Choroid plexus epithelial cell (primary cell): Measurements from ENCODE around the gene PPIP5K1.

Experiments used
- DNase-seq: peaks from one replicate; pipeline ENCODE4 v3.0.0-alpha.2; 2010; ENCODE audit warnings: low read depth
- H3K4me3 ChIP-seq: 2 replicates; pipeline ENCODE4 v1.5.1; 2011; ENCODE audit warnings: low read depth, mild to moderate bottlenecking, control low read depth, low read length, moderate library complexity
- TF ChIP-seq, protein P1 (sequence below): conservative IDR thresholded peaks from 2 replicates; pipeline ENCODE4 v1.5.1; 2011; ENCODE audit warnings: low read depth, mild to moderate bottlenecking, control low read depth, inconsistent platforms, low read length, moderate library complexity

Gene PPIP5K1

DNA sequence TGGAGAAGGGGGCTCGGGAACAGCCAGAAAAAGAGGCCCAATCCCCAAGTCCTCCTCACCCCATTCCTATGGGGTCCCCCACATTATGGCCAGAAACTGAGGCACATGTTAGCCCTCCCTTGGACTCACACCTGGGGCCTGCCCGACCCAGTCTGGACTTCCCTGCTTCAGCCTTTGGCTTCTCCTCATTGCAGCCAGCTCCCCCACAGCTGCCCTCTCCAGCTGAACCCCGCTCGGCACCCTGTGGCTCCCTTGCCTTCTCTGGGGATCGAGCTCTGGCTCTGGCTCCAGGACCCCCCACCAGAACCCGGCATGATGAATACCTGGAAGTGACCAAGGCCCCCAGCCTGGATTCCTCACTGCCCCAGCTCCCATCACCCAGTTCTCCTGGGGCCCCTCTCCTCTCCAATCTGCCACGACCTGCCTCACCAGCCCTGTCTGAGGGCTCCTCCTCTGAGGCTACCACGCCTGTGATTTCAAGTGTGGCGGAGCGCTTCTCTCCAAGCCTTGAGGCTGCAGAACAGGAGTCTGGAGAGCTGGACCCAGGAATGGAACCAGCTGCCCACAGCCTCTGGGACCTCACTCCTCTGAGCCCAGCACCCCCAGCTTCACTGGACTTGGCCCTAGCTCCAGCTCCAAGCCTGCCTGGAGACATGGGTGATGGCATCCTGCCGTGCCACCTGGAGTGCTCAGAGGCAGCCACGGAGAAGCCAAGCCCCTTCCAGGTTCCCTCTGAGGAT is 62.0 kb downstream of the PPIP5K1 start:
- TF ChIP-seq, protein P1, sequence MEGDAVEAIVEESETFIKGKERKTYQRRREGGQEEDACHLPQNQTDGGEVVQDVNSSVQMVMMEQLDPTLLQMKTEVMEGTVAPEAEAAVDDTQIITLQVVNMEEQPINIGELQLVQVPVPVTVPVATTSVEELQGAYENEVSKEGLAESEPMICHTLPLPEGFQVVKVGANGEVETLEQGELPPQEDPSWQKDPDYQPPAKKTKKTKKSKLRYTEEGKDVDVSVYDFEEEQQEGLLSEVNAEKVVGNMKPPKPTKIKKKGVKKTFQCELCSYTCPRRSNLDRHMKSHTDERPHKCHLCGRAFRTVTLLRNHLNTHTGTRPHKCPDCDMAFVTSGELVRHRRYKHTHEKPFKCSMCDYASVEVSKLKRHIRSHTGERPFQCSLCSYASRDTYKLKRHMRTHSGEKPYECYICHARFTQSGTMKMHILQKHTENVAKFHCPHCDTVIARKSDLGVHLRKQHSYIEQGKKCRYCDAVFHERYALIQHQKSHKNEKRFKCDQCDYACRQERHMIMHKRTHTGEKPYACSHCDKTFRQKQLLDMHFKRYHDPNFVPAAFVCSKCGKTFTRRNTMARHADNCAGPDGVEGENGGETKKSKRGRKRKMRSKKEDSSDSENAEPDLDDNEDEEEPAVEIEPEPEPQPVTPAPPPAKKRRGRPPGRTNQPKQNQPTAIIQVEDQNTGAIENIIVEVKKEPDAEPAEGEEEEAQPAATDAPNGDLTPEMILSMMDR: no peak
- no peak overlapping the region for H3K4me3 ChIP-seq
- DNase-seq: no peak

DNA sequence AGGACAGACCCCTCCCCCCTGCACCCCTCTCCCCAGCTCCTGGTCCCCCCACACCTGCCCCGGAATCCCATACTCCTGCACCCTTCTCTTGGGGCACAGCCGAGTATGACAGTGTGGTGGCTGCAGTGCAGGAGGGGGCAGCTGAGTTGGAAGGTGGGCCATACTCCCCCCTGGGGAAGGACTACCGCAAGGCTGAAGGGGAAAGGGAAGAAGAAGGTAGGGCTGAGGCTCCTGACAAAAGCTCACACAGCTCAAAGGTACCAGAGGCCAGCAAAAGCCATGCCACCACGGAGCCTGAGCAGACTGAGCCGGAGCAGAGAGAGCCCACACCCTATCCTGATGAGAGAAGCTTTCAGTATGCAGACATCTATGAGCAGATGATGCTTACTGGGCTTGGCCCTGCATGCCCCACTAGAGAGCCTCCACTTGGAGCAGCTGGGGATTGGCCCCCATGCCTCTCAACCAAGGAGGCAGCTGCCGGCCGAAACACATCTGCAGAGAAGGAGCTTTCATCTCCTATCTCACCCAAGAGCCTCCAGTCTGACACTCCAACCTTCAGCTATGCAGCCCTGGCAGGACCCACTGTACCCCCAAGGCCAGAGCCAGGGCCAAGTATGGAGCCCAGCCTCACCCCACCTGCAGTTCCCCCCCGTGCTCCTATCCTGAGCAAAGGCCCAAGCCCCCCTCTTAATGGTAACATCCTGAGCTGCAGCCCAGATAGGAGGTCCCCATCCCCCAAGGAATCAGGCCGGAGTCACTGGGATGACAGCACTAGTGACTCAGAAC is 62.8 kb downstream of the PPIP5K1 start:
- H3K4me3 ChIP-seq: no peak overlapping the region

DNA sequence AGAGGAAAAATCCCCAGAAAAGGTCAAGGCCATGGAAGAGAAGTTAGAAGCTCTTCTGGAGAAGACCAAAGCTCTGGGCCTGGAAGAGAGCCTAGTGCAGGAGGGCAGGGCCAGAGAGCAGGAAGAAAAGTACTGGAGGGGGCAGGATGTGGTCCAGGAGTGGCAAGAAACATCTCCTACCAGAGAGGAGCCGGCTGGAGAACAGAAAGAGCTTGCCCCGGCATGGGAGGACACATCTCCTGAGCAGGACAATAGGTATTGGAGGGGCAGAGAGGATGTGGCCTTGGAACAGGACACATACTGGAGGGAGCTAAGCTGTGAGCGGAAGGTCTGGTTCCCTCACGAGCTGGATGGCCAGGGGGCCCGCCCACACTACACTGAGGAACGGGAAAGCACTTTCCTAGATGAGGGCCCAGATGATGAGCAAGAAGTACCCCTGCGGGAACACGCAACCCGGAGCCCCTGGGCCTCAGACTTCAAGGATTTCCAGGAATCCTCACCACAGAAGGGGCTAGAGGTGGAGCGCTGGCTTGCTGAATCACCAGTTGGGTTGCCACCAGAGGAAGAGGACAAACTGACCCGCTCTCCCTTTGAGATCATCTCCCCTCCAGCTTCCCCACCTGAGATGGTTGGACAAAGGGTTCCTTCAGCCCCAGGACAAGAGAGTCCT is 63.6 kb downstream of the PPIP5K1 start:
- DNase-seq: no peak
- no peak overlapping the region for H3K4me3 ChIP-seq
- TF ChIP-seq, protein P1: no peak

More for the DNA sequence above, 62.8 kb downstream of the PPIP5K1 start:
- TF ChIP-seq, protein P1: no peak
- DNase-seq: no peak

DNA sequence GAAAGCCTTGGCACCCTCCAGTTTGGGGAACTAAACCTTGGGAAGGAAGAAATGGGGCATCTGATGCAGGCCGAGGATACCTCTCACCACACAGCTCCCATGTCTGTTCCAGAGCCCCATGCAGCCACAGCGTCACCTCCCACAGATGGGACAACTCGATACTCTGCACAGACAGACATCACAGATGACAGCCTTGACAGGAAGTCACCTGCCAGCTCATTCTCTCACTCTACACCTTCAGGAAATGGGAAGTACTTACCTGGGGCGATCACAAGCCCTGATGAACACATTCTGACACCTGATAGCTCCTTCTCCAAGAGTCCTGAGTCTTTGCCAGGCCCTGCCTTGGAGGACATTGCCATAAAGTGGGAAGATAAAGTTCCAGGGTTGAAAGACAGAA is 64.9 kb downstream of the PPIP5K1 start:
- DNase-seq: no peak
- no peak overlapping the region for H3K4me3 ChIP-seq
- TF ChIP-seq, protein P1: no peak

DNA sequence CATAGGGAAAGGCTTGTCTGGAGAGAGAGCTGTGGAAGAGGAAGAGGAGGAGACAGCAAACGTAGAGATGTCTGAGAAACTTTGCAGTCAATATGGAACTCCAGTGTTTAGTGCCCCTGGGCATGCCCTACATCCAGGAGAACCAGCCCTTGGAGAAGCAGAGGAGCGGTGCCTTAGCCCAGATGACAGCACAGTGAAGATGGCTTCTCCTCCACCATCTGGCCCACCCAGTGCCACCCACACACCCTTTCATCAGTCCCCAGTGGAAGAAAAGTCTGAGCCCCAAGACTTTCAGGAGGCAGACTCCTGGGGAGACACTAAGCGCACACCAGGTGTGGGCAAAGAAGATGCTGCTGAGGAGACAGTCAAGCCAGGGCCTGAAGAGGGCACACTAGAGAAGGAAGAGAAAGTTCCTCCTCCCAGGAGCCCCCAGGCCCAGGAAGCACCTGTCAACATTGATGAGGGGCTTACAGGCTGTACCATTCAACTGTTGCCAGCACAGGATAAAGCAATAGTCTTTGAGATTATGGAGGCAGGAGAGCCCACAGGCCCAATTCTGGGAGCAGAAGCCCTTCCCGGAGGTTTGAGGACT is 65.7 kb downstream of the PPIP5K1 start:
- TF ChIP-seq, protein P1: no peak
- no peak overlapping the region for H3K4me3 ChIP-seq
- DNase-seq: no peak

DNA sequence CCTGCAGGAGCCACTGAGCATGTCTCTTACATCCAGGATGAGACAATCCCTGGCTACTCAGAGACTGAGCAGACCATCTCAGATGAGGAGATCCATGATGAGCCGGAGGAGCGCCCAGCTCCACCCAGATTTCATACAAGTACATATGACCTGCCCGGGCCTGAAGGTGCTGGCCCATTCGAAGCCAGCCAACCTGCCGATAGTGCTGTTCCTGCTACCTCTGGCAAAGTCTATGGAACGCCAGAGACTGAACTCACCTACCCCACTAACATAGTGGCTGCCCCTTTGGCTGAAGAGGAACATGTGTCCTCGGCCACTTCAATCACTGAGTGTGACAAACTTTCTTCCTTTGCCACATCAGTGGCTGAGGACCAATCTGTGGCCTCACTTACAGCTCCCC is 66.4 kb downstream of the PPIP5K1 start:
- H3K4me3 ChIP-seq: no peak overlapping the region
- TF ChIP-seq, protein P1: no peak
- no peak for DNase-seq
